Measurements from ENCODE around the gene NR1I3.

DNA sequence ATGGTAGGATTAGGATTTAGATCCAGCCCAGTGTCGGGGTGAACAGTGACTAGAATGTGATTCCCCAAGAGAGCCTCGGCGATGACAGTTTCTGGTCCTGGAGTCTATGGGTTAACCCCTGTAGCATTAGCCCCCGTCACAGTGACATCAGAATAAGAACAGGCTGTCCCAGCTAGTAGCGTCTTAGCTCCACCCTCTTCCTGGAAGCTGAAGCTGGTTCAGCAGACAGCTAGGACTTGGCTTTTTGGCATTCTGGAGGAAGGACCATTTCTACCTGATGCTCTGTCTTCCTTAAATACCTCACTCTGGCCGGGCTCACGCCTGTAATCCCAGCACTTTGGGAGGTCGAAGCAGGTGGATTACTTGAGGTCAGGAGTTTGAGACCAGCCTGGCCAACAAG is 30.8 kb downstream of the NR1I3 start:
- peak in 1 of 2 donors; percentile 28 for TF ChIP-seq POLR2A (IDR thresholded peaks at IDR 0.05)
- TF ChIP-seq, protein P1, sequence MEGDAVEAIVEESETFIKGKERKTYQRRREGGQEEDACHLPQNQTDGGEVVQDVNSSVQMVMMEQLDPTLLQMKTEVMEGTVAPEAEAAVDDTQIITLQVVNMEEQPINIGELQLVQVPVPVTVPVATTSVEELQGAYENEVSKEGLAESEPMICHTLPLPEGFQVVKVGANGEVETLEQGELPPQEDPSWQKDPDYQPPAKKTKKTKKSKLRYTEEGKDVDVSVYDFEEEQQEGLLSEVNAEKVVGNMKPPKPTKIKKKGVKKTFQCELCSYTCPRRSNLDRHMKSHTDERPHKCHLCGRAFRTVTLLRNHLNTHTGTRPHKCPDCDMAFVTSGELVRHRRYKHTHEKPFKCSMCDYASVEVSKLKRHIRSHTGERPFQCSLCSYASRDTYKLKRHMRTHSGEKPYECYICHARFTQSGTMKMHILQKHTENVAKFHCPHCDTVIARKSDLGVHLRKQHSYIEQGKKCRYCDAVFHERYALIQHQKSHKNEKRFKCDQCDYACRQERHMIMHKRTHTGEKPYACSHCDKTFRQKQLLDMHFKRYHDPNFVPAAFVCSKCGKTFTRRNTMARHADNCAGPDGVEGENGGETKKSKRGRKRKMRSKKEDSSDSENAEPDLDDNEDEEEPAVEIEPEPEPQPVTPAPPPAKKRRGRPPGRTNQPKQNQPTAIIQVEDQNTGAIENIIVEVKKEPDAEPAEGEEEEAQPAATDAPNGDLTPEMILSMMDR (IDR thresholded peaks at IDR 0.05) = no peak
